ENCODE data around the gene OR52D1.

The OR52D1 gene

GRCh38 chr11:5488385-5488784 is at the start of gene OR52D1:
Gene OR52D1, plus strand, starts transcription at chr11:5488685. Its CDS starts 22 bp downstream, at chr11:5488707.
- Histone ChIP-seq H3K27ac (ENCODE audit: low read length) (no peak within 1 kb of the TSS), H3K36me3 (ENCODE audit: control insufficient read depth in 1 of 2, insufficient read depth in 2 of 2, low read length in 2 of 2) (no peaks in the 10 kb centered on the region)

GRCh38 chr11:5441414-5441813 is 47.1 kb upstream of the OR52D1 start, which contains the start of gene OR51I1:
Gene OR51I1, minus strand, starts transcription at chr11:5441514. Its CDS starts 0 bp downstream, at chr11:5441514.
- Histone ChIP-seq H3K27me3 (ENCODE audit: low read depth, low read length) (no peaks in the 10 kb centered on the region), H3K4me1 (ENCODE audit: control insufficient read depth in 1 of 2, insufficient read depth in 2 of 2, low read length in 2 of 2) (no peaks in the 10 kb centered on the region), H3K36me3 (ENCODE audit: control insufficient read depth in 1 of 2, insufficient read depth in 2 of 2, low read length in 2 of 2) (no peaks in the 10 kb centered on the region), H3K9me3 (ENCODE audit: control insufficient read depth in 1 of 2, low read length in 2 of 2) (no peaks in the 10 kb centered on the region), H3K4me3 (ENCODE audit: low read depth in 1 of 2, low read length in 2 of 2) (no peak within 1 kb of the TSS), H3K27ac (ENCODE audit: low read length) (no peak within 1 kb of the TSS)

More at GRCh38 chr11:5488385-5488784, at the start of gene OR52D1:
- H3K4me1 ChIP-seq (ENCODE audit: control insufficient read depth in 1 of 2, insufficient read depth in 2 of 2, low read length in 2 of 2), result no peaks in the 10 kb centered on the region
- H3K27me3 ChIP-seq (ENCODE audit: low read depth, low read length), result no peaks in the 10 kb centered on the region
- no peak within 1 kb of the TSS for H3K4me3 ChIP-seq (ENCODE audit: low read depth in 1 of 2, low read length in 2 of 2)
- no peaks in the 10 kb centered on the region for H3K9me3 ChIP-seq (ENCODE audit: control insufficient read depth in 1 of 2, low read length in 2 of 2)

- H3K4me1 ChIP-seq (ENCODE audit: control insufficient read depth in 1 of 2, insufficient read depth in 2 of 2, low read length in 2 of 2), result no peaks in the 10 kb centered on the region
- no peaks in the 10 kb centered on the region for H3K27me3 ChIP-seq (ENCODE audit: low read depth, low read length)
- H3K27ac ChIP-seq (ENCODE audit: low read length), result no peak overlapping the region
- no peaks in the 10 kb centered on the region for H3K36me3 ChIP-seq (ENCODE audit: control insufficient read depth in 1 of 2, insufficient read depth in 2 of 2, low read length in 2 of 2)
- no peak overlapping the region for H3K4me3 ChIP-seq (ENCODE audit: low read depth in 1 of 2, low read length in 2 of 2)
- no peaks in the 10 kb centered on the region for H3K9me3 ChIP-seq (ENCODE audit: control insufficient read depth in 1 of 2, low read length in 2 of 2)
Observed at GRCh38 chr11:5443835-5444393, 44.6 kb upstream of the OR52D1 start.

GRCh38 chr11:5449023-5449422 is 39.5 kb upstream of the OR52D1 start, which contains the start of gene OR51I2:
Gene OR51I2, plus strand, starts transcription at chr11:5449323. Its CDS starts 4,166 bp downstream, at chr11:5453489.
- H3K27me3 ChIP-seq (ENCODE audit: low read depth, low read length), result no peaks in the 10 kb centered on the region
- H3K9me3 ChIP-seq (ENCODE audit: control insufficient read depth in 1 of 2, low read length in 2 of 2), result no peaks in the 10 kb centered on the region
- no peaks in the 10 kb centered on the region for H3K36me3 ChIP-seq (ENCODE audit: control insufficient read depth in 1 of 2, insufficient read depth in 2 of 2, low read length in 2 of 2)
- H3K27ac ChIP-seq (ENCODE audit: low read length), result no peak within 1 kb of the TSS
- H3K4me3 ChIP-seq (ENCODE audit: low read depth in 1 of 2, low read length in 2 of 2), result no peak within 1 kb of the TSS
- no peaks in the 10 kb centered on the region for H3K4me1 ChIP-seq (ENCODE audit: control insufficient read depth in 1 of 2, insufficient read depth in 2 of 2, low read length in 2 of 2)

GRCh38 chr11:5449432-5449831 is 39.1 kb upstream of the OR52D1 start:
- no peak overlapping the region for H3K4me3 ChIP-seq (ENCODE audit: low read depth in 1 of 2, low read length in 2 of 2)
- no peaks in the 10 kb centered on the region for H3K4me1 ChIP-seq (ENCODE audit: control insufficient read depth in 1 of 2, insufficient read depth in 2 of 2, low read length in 2 of 2)
- H3K9me3 ChIP-seq (ENCODE audit: control insufficient read depth in 1 of 2, low read length in 2 of 2), result no peaks in the 10 kb centered on the region
- no peak overlapping the region for H3K27ac ChIP-seq (ENCODE audit: low read length)
- H3K27me3 ChIP-seq (ENCODE audit: low read depth, low read length), result no peaks in the 10 kb centered on the region
- no peaks in the 10 kb centered on the region for H3K36me3 ChIP-seq (ENCODE audit: control insufficient read depth in 1 of 2, insufficient read depth in 2 of 2, low read length in 2 of 2)

GRCh38 chr11:5460983-5461621 is 27.4 kb upstream of the OR52D1 start:
- Histone ChIP-seq H3K4me1 (ENCODE audit: control insufficient read depth in 1 of 2, insufficient read depth in 2 of 2, low read length in 2 of 2) (no peaks in the 10 kb centered on the region), H3K9me3 (ENCODE audit: control insufficient read depth in 1 of 2, low read length in 2 of 2) (no peaks in the 10 kb centered on the region), H3K27me3 (ENCODE audit: low read depth, low read length) (no peaks in the 10 kb centered on the region), H3K36me3 (ENCODE audit: control insufficient read depth in 1 of 2, insufficient read depth in 2 of 2, low read length in 2 of 2) (no peaks in the 10 kb centered on the region), H3K4me3 (ENCODE audit: low read depth in 1 of 2, low read length in 2 of 2) (no peak overlapping the region), H3K27ac (ENCODE audit: low read length) (no peak overlapping the region)

GRCh38 chr11:5467527-5467926 is 21.0 kb upstream of the OR52D1 start:
- no peak overlapping the region for H3K27ac ChIP-seq (ENCODE audit: low read length)
- no peaks in the 10 kb centered on the region for H3K36me3 ChIP-seq (ENCODE audit: control insufficient read depth in 1 of 2, insufficient read depth in 2 of 2, low read length in 2 of 2)
- H3K4me1 ChIP-seq (ENCODE audit: control insufficient read depth in 1 of 2, insufficient read depth in 2 of 2, low read length in 2 of 2), result no peaks in the 10 kb centered on the region
- H3K9me3 ChIP-seq (ENCODE audit: control insufficient read depth in 1 of 2, low read length in 2 of 2), result no peaks in the 10 kb centered on the region
- H3K4me3 ChIP-seq (ENCODE audit: low read depth in 1 of 2, low read length in 2 of 2), result no peak overlapping the region
- no peaks in the 10 kb centered on the region for H3K27me3 ChIP-seq (ENCODE audit: low read depth, low read length)

GRCh38 chr11:5473921-5474320 is 14.6 kb upstream of the OR52D1 start:
- Histone ChIP-seq H3K27me3 (ENCODE audit: low read depth, low read length) (no peaks in the 10 kb centered on the region), H3K36me3 (ENCODE audit: control insufficient read depth in 1 of 2, insufficient read depth in 2 of 2, low read length in 2 of 2) (no peaks in the 10 kb centered on the region), H3K4me1 (ENCODE audit: control insufficient read depth in 1 of 2, insufficient read depth in 2 of 2, low read length in 2 of 2) (no peaks in the 10 kb centered on the region), H3K9me3 (ENCODE audit: control insufficient read depth in 1 of 2, low read length in 2 of 2) (no peaks in the 10 kb centered on the region), H3K27ac (ENCODE audit: low read length) (no peak overlapping the region), H3K4me3 (ENCODE audit: low read depth in 1 of 2, low read length in 2 of 2) (no peak overlapping the region)

GRCh38 chr11:5476186-5476819 is 12.2 kb upstream of the OR52D1 start:
- H3K9me3 ChIP-seq (ENCODE audit: control insufficient read depth in 1 of 2, low read length in 2 of 2), result no peaks in the 10 kb centered on the region
- no peak overlapping the region for H3K4me3 ChIP-seq (ENCODE audit: low read depth in 1 of 2, low read length in 2 of 2)
- no peaks in the 10 kb centered on the region for H3K36me3 ChIP-seq (ENCODE audit: control insufficient read depth in 1 of 2, insufficient read depth in 2 of 2, low read length in 2 of 2)
- no peak overlapping the region for H3K27ac ChIP-seq (ENCODE audit: low read length)
- H3K4me1 ChIP-seq (ENCODE audit: control insufficient read depth in 1 of 2, insufficient read depth in 2 of 2, low read length in 2 of 2), result no peaks in the 10 kb centered on the region
- H3K27me3 ChIP-seq (ENCODE audit: low read depth, low read length), result no peaks in the 10 kb centered on the region

GRCh38 chr11:5486003-5486402 is 2.5 kb upstream of the OR52D1 start:
- no peak overlapping the region for H3K4me3 ChIP-seq (ENCODE audit: low read depth in 1 of 2, low read length in 2 of 2)
- H3K36me3 ChIP-seq (ENCODE audit: control insufficient read depth in 1 of 2, insufficient read depth in 2 of 2, low read length in 2 of 2), result no peaks in the 10 kb centered on the region
- no peaks in the 10 kb centered on the region for H3K27me3 ChIP-seq (ENCODE audit: low read depth, low read length)
- no peaks in the 10 kb centered on the region for H3K9me3 ChIP-seq (ENCODE audit: control insufficient read depth in 1 of 2, low read length in 2 of 2)
- no peak overlapping the region for H3K27ac ChIP-seq (ENCODE audit: low read length)
- H3K4me1 ChIP-seq (ENCODE audit: control insufficient read depth in 1 of 2, insufficient read depth in 2 of 2, low read length in 2 of 2), result no peaks in the 10 kb centered on the region

- Histone ChIP-seq H3K4me3 (ENCODE audit: low read depth in 1 of 2, low read length in 2 of 2) (no peak overlapping the region), H3K9me3 (ENCODE audit: control insufficient read depth in 1 of 2, low read length in 2 of 2) (no peaks in the 10 kb centered on the region), H3K27ac (ENCODE audit: low read length) (no peak overlapping the region), H3K36me3 (ENCODE audit: control insufficient read depth in 1 of 2, insufficient read depth in 2 of 2, low read length in 2 of 2) (no peaks in the 10 kb centered on the region), H3K4me1 (ENCODE audit: control insufficient read depth in 1 of 2, insufficient read depth in 2 of 2, low read length in 2 of 2) (no peaks in the 10 kb centered on the region), H3K27me3 (ENCODE audit: low read depth, low read length) (no peaks in the 10 kb centered on the region)
Observed at GRCh38 chr11:5486421-5486820, 2.1 kb upstream of the OR52D1 start.
